KBM-7 (cell line): ENCODE measurements around the gene PKP3.
"Not testable (repeated sequence)": the region's sequence is repeated elsewhere in the genome, so short reads cannot be mapped to it uniquely, and the experiment has no call there.

Experiments used
- DNase-seq: peaks from one replicate; pipeline ENCODE4 v3.0.0-alpha.2; 2015
- in situ Hi-C: fragments of 300-500 bp; cut with MboI; formaldehyde crosslinking; loops from 2 replicates; pipeline ENCODE4 v1.14.3; 2020; ENCODE audit warnings: low sequenced_read_pairs, low pct_unique_long_range_greater_than_20kb, mixed read lengths

The PKP3 gene

GRCh38 chr11:391117-392017 lies 2.6 kb upstream of the PKP3 start:
- in situ Hi-C loops, result no loop called here
- DNase-seq, result no peak

DNA sequence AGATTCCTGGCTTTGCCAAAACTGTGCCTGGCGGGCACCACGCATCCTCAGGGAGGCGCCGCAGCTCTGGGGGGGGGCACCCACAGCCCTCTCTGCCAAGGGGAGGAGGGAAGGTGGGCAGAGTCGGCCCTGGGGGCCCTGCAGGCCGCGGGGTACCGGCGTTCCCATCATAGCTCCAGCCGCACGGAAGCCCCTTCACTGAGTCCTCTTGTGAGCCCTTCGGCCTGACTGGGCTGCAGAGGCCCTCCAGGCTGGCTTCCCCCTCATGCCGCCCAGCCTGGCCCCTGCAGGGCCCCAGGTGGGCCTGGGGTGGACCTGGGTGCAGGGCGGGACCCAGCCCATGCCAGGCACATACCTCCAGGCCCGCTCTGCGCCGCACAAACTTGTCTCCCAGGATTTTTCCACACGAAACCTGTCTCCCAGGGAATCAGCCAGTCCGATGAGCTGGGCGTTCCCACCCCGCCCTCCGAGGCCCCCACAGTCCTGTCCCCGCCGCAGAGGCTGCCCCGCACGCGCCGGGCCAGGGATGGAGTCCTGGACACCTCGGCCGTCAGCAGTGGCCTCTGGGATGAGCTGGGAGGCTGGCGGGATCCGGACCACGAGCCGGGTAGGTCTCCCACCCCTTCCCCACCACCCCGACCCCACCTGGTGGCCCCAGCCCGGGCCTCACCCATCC lies 1.8 kb upstream of the PKP3 start:
- DNase-seq, result no peak
- in situ Hi-C loops, result no loop called here

DNA sequence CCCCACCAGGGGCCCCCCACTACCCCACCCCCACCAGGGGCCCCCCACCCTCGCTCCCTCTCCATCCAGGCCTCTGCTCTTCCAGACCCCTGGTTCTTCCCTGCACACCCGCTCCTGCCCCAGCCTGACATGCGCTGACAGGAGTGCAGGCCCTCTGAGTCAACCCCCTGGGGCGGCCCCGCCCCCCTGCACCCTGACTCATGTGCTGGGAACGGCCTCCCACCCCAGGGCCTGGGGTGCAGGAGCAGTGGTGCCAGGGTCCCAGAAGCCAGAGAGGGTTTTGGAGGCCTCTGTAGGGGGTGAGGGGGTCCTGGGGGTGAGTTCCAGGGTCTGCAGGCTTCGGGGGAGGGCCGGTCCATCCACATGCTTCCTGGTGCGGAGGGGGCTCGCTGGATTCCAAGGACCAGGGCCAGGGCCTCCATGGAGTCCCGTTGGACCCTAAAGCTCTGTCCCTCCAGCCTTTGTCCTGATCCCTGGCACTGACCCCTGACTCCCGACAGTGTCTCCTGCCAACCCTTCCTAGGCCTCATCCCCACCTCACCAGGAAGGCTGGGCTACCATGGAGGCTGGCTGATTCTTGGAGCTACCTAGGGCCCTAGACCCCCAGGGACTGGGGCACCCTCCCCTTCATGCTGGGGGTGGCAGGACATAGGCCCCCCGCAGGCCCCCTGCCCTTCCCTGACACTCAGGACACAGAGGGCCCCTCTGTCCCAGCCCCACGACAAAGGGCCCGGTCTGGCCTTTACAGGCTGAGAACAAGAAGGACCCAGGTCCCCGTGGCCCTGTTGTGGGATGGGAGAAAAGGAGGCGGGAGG lies 583 bp upstream of the PKP3 start:
- DNase-seq, result no peak
- in situ Hi-C loops, result no loop called here

DNA sequence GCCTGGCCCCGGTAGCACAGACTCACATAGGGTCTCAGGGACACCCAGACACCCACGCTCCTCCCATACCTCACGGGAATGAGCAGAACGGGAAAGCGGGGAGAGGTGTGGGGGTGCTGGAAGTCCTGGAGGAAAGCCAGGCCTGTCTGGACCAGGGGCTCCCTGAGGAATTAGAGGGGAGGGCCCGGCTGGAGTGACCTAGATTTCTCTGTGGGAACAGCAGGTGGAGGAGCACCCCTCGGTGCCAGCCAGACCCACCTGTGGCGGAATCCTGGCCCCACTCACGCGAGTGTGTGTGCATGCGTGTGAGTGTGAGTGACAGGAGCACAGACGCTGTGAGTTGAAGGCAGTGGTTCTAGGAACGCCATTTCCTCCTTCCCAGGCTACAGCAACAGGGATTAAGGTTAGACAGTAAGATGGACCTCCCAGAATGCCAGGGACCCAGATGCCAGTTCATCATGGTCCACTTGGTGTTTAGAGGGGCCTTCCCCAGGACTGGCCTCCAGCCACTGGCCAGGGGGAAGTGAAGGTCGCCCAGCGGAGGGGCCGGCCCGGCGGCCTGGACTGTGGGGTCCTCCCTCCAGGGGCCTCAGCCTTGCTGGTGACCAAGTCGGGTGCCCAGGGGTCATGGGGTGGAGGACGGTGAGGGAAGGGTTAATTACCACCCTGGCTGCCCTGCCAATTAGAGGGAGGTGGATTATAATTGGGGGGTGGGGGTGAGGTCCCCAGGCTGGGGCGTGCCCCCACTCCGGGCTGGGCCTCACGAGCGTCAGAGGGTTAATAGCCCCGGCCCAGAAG lies 1.0 kb downstream of the PKP3 start:
- DNase-seq, result no peak
- in situ Hi-C loops, result no loop called here

GRCh38 chr11:395866-396265 lies 1.9 kb downstream of the PKP3 start:
- no peak for DNase-seq
- in situ Hi-C loops, result no loop called here

DNA sequence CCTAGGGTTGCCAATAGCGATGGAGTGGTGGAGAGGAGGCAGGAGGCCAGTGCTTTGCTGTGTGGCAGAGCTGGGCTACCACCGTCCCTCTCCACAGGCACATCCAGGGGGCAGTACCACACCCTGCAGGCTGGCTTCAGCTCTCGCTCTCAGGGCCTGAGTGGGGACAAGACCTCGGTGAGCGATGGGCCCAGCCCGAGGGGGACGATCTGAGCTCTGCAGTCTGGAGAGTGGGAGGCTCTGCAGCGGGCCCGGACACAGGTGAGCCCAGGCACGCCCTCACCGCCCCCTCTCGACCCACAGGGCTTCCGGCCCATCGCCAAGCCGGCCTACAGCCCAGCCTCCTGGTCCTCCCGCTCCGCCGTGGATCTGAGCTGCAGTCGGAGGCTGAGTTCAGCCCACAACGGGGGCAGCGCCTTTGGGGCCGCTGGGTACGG lies 2.5 kb downstream of the PKP3 start:
- in situ Hi-C loops, result no loop called here
- no peak for DNase-seq

DNA sequence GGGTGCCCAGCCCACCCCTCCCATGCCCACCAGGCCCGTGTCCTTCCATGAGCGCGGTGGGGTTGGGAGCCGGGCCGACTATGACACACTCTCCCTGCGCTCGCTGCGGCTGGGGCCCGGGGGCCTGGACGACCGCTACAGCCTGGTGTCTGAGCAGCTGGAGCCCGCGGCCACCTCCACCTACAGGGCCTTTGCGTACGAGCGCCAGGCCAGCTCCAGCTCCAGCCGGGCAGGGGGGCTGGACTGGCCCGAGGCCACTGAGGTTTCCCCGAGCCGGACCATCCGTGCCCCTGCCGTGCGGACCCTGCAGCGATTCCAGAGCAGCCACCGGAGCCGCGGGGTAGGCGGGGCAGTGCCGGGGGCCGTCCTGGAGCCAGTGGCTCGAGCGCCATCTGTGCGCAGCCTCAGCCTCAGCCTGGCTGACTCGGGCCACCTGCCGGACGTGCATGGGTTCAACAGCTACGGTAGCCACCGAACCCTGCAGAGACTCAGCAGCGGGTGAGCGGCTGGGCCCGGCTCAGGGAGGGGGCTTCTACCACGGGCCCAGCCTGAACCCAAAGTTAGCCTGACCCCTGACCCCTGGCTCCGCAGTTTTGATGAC lies 3.0 kb downstream of the PKP3 start:
- in situ Hi-C loops, result no loop called here
- DNase-seq, result peak; percentile 78

GRCh38 chr11:398826-399225 lies 4.8 kb downstream of the PKP3 start:
- in situ Hi-C loops, result no loop called here
- DNase-seq, result peak; percentile 12

GRCh38 chr11:399731-400211 lies 5.8 kb downstream of the PKP3 start:
- in situ Hi-C loops, result no loop called here
- no peak for DNase-seq

GRCh38 chr11:400241-400689 lies 6.3 kb downstream of the PKP3 start:
- DNase-seq, result no peak
- in situ Hi-C loops, result no loop called here

DNA sequence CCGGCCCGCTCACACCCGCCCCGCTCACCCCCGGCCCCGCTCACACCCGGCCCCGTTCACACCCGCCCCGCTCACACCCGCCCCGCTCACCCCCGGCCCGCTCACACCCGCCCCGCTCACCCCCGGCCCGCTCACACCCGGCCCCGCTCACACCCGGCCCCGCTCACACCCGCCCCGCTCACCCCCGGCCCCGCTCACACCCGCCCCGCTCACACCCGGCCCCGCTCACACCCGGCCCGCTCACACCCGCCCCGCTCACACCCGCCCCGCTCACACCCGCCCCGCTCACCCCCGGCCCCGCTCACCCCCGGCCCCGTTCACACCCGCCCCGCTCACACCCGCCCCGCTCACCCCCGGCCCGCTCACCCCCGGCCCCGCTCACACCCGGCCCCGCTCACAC lies 7.2 kb downstream of the PKP3 start:
- in situ Hi-C loops, DNase-seq: not testable (repeated sequence)

DNA sequence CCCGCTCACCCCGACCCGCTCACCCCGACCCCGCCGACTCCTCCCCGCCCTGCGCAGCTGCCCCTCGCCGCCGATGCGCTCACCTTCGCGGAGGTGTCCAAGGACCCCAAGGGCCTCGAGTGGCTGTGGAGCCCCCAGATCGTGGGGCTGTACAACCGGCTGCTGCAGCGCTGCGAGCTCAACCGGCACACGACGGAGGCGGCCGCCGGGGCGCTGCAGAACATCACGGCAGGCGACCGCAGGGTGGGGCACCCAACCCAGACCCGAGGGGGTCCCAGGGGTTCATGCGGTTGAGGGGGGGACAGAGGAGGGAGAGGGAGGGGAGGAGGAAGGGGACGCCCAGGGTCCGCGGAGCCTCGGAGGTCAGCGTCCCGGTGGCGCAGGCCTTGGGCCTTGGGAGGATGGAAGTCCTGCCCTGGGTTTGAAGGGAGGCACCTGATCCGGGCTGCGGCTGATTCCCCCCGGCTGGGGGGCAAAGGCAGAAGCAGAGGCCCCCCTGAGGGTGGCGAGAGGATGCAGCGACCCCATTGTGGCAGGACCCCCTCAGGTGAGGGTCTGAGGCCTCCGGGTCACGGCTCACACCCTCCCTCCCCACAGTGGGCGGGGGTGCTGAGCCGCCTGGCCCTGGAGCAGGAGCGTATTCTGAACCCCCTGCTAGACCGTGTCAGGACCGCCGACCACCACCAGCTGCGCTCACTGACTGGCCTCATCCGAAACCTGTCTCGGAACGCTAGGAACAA lies 9.2 kb downstream of the PKP3 start:
- in situ Hi-C loops, result no loop called here

GRCh38 chr11:403761-404431 lies 9.9 kb downstream of the PKP3 start:
- in situ Hi-C loops, result no loop called here

More for the DNA sequence above, 9.2 kb downstream of the PKP3 start:
- DNase-seq, result no peak

DNA sequence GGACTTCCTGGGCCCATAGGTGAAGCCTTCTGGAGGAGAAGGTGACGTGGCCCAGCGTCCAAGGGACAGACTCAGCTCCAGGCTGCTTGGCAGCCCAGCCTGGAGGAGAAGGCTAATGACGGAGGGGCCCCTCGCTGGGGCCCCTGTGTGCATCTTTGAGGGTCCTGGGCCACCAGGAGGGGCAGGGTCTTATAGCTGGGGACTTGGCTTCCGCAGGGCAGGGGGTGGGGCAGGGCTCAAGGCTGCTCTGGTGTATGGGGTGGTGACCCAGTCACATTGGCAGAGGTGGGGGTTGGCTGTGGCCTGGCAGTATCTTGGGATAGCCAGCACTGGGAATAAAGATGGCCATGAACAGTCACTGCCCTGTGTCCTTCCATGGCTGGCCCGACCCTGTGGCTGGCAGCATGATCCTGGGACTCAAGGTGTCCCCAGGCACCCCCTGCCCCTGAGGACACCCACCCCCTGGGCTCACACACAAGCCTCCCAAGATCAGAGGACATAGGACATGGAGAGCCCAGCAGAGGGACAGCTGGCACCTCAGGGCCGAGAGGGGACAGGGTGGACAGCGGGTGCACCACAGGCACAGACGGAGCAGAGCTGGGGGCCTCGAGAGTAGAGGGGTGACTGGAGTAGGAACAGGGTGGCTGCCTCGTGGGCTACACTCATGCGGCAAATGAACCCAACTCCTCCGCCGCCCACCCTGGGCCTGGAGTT lies 10.7 kb downstream of the PKP3 start:
- DNase-seq, result no peak
- in situ Hi-C loops, result no loop called here

More at GRCh38 chr11:403761-404431, 9.9 kb downstream of the PKP3 start:
- DNase-seq, result no peak

DNA sequence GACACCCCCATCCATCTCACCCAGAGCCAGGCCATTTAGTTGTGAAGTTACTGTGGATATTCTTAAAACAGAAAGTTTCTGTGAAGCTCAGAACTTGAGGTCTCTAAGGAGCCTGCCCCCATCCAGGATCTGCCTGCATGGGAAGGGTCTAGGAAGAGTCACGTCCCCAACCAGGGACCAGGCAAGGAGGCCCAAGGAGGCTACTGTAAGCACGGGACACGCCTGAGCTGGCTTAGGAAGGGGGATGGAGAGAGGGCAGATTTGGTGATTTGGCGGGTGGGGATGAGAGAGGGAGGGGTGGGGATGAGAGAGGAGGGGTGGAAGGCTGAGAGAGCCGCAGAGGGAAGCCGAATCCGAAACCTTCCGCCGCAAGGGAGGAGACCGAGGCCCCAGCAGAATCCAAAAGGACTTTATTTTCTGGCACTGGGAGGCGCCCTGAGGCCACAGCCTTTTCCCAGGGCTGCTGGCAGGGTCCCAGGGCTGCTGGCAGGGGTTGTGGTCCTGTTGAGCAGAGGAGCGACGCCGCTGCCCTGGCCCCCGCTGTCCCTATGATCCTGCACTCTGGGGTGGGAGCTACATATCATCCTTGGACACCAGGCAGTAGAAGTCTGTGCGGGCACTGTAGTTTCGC lies 11.4 kb downstream of the PKP3 start:
- in situ Hi-C loops, result no loop called here

More for the DNA sequence above, 11.4 kb downstream of the PKP3 start:
- no peak for DNase-seq
